Measurements from ENCODE around the gene SEMA4A. TPM values are rescaled to one million over a fixed set of nuclear protein-coding genes. Genes with fewer than 3 reads are reported as not detected.

SEMA4A gene
- total RNA-seq, result 4.2 TPM

DNA sequence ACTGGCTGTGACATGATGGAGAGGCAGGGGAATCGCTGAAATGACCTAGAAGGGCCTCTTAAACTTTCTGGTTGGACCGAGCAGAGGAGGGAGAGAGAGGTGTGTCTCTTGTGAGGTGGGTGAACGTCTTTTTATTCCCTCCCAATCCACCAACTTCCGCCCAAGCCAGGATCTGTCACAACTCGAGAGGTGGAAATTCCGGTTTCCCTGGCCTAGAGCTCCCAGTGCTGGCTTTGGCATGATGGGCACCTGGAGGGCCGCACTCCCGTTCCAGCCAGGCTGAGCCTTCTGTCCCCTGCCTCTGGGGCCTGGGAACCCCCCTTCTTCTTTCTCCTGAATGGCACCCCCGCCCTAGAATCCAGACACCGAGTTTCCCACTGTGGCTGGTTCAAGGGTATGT lies at the start of gene SEMA4A:
Gene SEMA4A (plus strand): TSS at position 224 of the 400 bp plus-strand sequence. CDS start 994 bp downstream, outside the sequence.
- H3K27me3 ChIP-seq (ENCODE audit: control insufficient read depth in 3 of 3, insufficient read depth in 3 of 3, low read length in 3 of 3), result peaks cover 10 to 21% (median 16%) of the 10 kb centered on the region in 3 donors
- no peak within 1 kb of the TSS for H3K27ac ChIP-seq (ENCODE audit: low read depth, low read length)
- no peak within 1 kb of the TSS for H3K4me3 ChIP-seq (ENCODE audit: low read length in 3 of 3)
- no peak within 1 kb of the TSS for H3K9ac ChIP-seq (ENCODE audit: low read depth in 1 of 3, low read length in 3 of 3)
- no peaks in the 10 kb centered on the region for H3K36me3 ChIP-seq (ENCODE audit: control insufficient read depth in 3 of 3, insufficient read depth in 3 of 3, low read length in 3 of 3)
- H3K9me3 ChIP-seq (ENCODE audit: control insufficient read depth in 3 of 3, low read length in 3 of 3), result no peaks in the 10 kb centered on the region
- peaks cover 0 to 15% (median 0%) of the 10 kb centered on the region in 3 donors for H3K4me1 ChIP-seq (ENCODE audit: control insufficient read depth in 3 of 3, insufficient read depth in 3 of 3, low read length in 3 of 3)

- peak overlapping the region in 2 of 3 donors; percentile 35 to 38 for H3K4me3 ChIP-seq (ENCODE audit: low read length in 3 of 3)
- peak overlapping the region; percentile 53 to 73 (median 60) for H3K9ac ChIP-seq (ENCODE audit: low read depth in 1 of 3, low read length in 3 of 3)
- H3K4me1 ChIP-seq (ENCODE audit: control insufficient read depth in 3 of 3, insufficient read depth in 3 of 3, low read length in 3 of 3), result peaks cover 69 to 74% (median 70%) of the 10 kb centered on the region in 3 donors
These were observed 49.1 kb upstream of the SEMA4A start for GRCh38 chr1:156104065-156104810.

DNA sequence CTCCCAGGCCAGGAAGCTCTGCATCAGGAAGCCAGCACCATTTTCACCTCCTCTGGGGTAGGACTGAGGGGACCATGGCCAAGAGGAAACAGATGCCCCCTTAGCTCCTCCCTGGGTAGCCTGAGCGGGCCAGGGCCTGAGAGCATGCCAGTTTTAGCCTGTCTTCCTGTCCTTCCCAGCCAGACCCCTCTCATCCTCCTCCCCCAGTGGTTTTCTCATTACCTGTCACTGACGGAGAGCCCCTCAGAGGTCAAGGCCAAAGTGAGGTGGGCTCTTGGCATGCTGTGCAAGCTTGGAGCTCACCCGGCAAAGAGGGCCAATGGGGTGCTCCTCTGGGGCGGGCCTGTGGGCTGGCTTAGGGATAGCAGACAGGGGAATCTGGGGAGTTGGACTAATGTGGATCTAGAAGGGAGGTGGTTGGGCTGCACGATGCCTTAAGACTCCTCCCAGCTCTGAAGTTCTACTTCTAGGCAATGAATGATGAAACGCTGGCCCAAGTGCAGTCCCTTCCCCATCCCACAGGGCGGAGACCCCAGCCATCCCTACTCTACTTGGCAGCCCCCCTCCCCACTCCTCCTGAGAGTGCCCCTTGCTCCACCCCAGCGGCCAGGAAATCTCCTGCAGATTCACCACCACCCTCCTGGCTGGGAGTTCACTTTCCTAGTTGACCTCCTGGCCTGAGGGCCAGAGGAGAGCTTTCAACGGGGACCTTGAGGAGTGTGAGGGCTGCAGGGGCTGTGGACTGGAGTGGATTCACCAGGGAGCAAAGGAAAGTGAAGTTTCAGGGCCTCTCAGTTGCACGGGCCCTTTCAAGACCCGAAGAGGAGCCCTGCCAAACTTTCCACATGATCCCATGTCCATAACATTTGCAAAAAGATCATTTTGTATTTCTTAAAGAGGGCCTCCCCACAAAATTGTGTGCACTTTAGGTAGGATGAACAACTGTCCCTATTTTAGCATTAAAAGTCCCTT lies 48.2 kb upstream of the SEMA4A start:
- Histone ChIP-seq H3K27me3 (ENCODE audit: control insufficient read depth in 3 of 3, insufficient read depth in 3 of 3, low read length in 3 of 3) (no peaks in the 10 kb centered on the region), H3K9ac (ENCODE audit: low read depth in 1 of 3, low read length in 3 of 3) (peak overlapping the region; percentile 76 to 92 (median 84)), H3K4me1 (ENCODE audit: control insufficient read depth in 3 of 3, insufficient read depth in 3 of 3, low read length in 3 of 3) (peaks cover 69 to 77% (median 71%) of the 10 kb centered on the region in 3 donors), H3K36me3 (ENCODE audit: control insufficient read depth in 3 of 3, insufficient read depth in 3 of 3, low read length in 3 of 3) (no peaks in the 10 kb centered on the region), H3K27ac (ENCODE audit: low read depth, low read length) (peak overlapping the region; percentile 98), H3K4me3 (ENCODE audit: low read length in 3 of 3) (peak overlapping the region; percentile 35 to 68 (median 38)), H3K9me3 (ENCODE audit: control insufficient read depth in 3 of 3, low read length in 3 of 3) (no peaks in the 10 kb centered on the region)

More at GRCh38 chr1:156104065-156104810, 49.1 kb upstream of the SEMA4A start:
- no peaks in the 10 kb centered on the region for H3K36me3 ChIP-seq (ENCODE audit: control insufficient read depth in 3 of 3, insufficient read depth in 3 of 3, low read length in 3 of 3)
- peak overlapping the region; percentile 98 for H3K27ac ChIP-seq (ENCODE audit: low read depth, low read length)
- H3K9me3 ChIP-seq (ENCODE audit: control insufficient read depth in 3 of 3, low read length in 3 of 3), result no peaks in the 10 kb centered on the region
- no peaks in the 10 kb centered on the region for H3K27me3 ChIP-seq (ENCODE audit: control insufficient read depth in 3 of 3, insufficient read depth in 3 of 3, low read length in 3 of 3)

DNA sequence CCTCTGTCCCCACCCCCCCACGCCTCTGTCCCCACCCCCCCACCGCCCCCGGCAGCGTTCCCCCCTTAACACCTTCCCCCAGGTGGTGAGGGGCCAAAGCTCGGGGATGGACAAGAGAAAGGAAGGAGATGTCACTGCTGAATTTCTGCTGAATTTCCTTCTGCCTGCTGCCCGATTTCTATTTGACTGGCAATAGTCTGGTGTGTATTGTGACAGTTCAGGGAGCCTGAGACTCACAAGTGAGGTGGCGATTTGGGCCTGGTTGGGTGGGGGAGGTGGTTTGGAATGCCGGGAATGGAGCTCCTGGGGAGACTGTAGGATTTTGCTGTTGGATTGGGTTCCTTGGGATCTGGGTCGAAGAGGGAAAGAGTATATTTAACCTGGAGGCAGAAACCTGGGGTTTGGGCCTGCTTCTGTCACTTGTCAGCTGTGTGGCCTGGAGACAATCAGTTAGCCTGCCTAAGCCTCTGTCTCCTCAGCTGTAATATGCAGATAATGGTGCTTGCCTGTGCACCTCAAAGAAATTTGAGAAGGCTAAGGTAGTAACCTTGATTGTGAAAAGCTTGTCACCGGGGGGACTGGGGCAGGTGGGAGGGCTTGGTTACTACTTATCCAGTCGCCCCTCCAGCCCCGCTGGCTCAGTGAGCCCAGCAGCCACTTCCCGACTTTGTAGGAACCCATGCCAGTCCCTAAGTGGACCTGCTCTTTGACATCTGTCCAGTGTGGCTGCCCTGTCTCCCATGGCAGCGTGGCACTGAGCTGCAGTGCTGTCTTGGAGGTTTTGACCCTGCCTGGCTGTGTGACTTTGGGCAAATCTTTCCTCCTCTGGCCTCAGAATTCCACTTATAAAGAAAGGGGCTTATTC lies 46.5 kb upstream of the SEMA4A start:
- peak overlapping the region; percentile 98 for H3K27ac ChIP-seq (ENCODE audit: low read depth, low read length)
- H3K36me3 ChIP-seq (ENCODE audit: control insufficient read depth in 3 of 3, insufficient read depth in 3 of 3, low read length in 3 of 3), result no peaks in the 10 kb centered on the region
- H3K9ac ChIP-seq (ENCODE audit: low read depth in 1 of 3, low read length in 3 of 3), result peak overlapping the region; percentile 73 to 87 (median 84)
- peaks cover 70 to 82% (median 71%) of the 10 kb centered on the region in 3 donors for H3K4me1 ChIP-seq (ENCODE audit: control insufficient read depth in 3 of 3, insufficient read depth in 3 of 3, low read length in 3 of 3)
- no peaks in the 10 kb centered on the region for H3K27me3 ChIP-seq (ENCODE audit: control insufficient read depth in 3 of 3, insufficient read depth in 3 of 3, low read length in 3 of 3)
- no peaks in the 10 kb centered on the region for H3K9me3 ChIP-seq (ENCODE audit: control insufficient read depth in 3 of 3, low read length in 3 of 3)
- peak overlapping the region; percentile 63 to 79 (median 66) for H3K4me3 ChIP-seq (ENCODE audit: low read length in 3 of 3)

DNA sequence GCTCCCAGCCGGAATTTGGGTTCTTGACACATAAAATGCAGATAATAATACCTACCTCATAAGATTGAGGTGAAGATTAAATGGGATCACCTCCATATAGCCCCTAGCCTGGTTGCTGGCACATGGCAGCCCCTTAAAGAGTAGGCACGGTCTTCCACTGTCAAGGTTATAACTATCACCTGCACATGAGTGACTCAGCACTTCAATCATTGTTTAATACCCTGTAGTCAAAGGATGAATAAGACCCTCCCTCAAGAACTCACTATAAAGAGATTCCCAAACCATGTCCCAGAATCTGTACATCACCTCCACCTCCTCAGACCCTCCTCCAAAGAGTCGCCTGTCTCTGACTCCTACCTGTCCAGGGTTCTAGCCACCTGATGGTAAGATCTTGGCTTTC lies 45.3 kb upstream of the SEMA4A start:
- no peaks in the 10 kb centered on the region for H3K9me3 ChIP-seq (ENCODE audit: control insufficient read depth in 3 of 3, low read length in 3 of 3)
- H3K27ac ChIP-seq (ENCODE audit: low read depth, low read length), result peak overlapping the region; percentile 98
- H3K4me1 ChIP-seq (ENCODE audit: control insufficient read depth in 3 of 3, insufficient read depth in 3 of 3, low read length in 3 of 3), result peaks cover 67 to 81% (median 69%) of the 10 kb centered on the region in 3 donors
- H3K4me3 ChIP-seq (ENCODE audit: low read length in 3 of 3), result peak overlapping the region in 2 of 3 donors; percentile 22 to 43
- no peaks in the 10 kb centered on the region for H3K36me3 ChIP-seq (ENCODE audit: control insufficient read depth in 3 of 3, insufficient read depth in 3 of 3, low read length in 3 of 3)
- H3K9ac ChIP-seq (ENCODE audit: low read depth in 1 of 3, low read length in 3 of 3), result peak overlapping the region in 1 of 3 donors; percentile 28
- H3K27me3 ChIP-seq (ENCODE audit: control insufficient read depth in 3 of 3, insufficient read depth in 3 of 3, low read length in 3 of 3), result no peaks in the 10 kb centered on the region

DNA sequence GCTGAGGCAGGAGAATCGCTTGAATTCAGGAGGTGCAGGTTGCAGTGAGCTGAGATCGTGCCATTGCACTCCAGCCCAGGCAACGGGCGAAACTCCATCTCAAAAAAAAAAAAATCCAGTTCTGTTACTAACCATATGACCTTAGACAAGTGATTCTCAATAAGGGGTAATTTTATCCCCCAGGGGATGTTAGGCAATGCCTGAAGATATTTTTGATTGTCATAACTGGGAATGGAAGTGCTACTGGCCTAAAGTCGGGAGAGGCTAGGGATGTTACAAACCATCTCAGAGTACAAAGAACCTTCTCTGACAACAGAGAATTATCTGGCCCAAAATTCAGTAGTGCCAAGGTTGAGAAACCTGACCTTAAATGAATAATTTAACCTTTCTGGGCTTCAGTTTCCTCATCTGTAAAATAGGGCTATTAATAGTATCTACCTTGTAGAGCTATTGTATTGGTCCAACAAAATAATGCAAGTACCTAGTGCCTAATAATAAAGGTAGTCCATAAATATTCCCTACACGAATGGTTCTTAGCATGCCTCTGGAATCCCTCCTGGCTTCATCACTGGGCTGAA lies 44.6 kb upstream of the SEMA4A start:
- Histone ChIP-seq H3K27me3 (ENCODE audit: control insufficient read depth in 3 of 3, insufficient read depth in 3 of 3, low read length in 3 of 3) (no peaks in the 10 kb centered on the region), H3K9ac (ENCODE audit: low read depth in 1 of 3, low read length in 3 of 3) (peak overlapping the region; percentile 10 to 28 (median 23)), H3K4me1 (ENCODE audit: control insufficient read depth in 3 of 3, insufficient read depth in 3 of 3, low read length in 3 of 3) (peaks cover 66 to 80% (median 68%) of the 10 kb centered on the region in 3 donors), H3K9me3 (ENCODE audit: control insufficient read depth in 3 of 3, low read length in 3 of 3) (no peaks in the 10 kb centered on the region), H3K27ac (ENCODE audit: low read depth, low read length) (peak overlapping the region; percentile 98), H3K4me3 (ENCODE audit: low read length in 3 of 3) (no peak overlapping the region), H3K36me3 (ENCODE audit: control insufficient read depth in 3 of 3, insufficient read depth in 3 of 3, low read length in 3 of 3) (no peaks in the 10 kb centered on the region)

GRCh38 chr1:156110252-156110651 lies 43.1 kb upstream of the SEMA4A start:
- no peak overlapping the region for H3K4me3 ChIP-seq (ENCODE audit: low read length in 3 of 3)
- H3K9ac ChIP-seq (ENCODE audit: low read depth in 1 of 3, low read length in 3 of 3), result no peak overlapping the region
- peaks cover 0 to 4% (median 4%) of the 10 kb centered on the region in 3 donors for H3K36me3 ChIP-seq (ENCODE audit: control insufficient read depth in 3 of 3, insufficient read depth in 3 of 3, low read length in 3 of 3)
- H3K27me3 ChIP-seq (ENCODE audit: control insufficient read depth in 3 of 3, insufficient read depth in 3 of 3, low read length in 3 of 3), result no peaks in the 10 kb centered on the region
- H3K9me3 ChIP-seq (ENCODE audit: control insufficient read depth in 3 of 3, low read length in 3 of 3), result no peaks in the 10 kb centered on the region
- no peak overlapping the region for H3K27ac ChIP-seq (ENCODE audit: low read depth, low read length)
- H3K4me1 ChIP-seq (ENCODE audit: control insufficient read depth in 3 of 3, insufficient read depth in 3 of 3, low read length in 3 of 3), result peaks cover 58 to 78% (median 59%) of the 10 kb centered on the region in 3 donors

GRCh38 chr1:156111355-156111962 lies 41.9 kb upstream of the SEMA4A start:
- H3K27ac ChIP-seq (ENCODE audit: low read depth, low read length), result no peak overlapping the region

More at GRCh38 chr1:156111355-156111962, 41.9 kb upstream of the SEMA4A start:
- H3K27me3 ChIP-seq (ENCODE audit: control insufficient read depth in 3 of 3, insufficient read depth in 3 of 3, low read length in 3 of 3), result no peaks in the 10 kb centered on the region
- H3K9me3 ChIP-seq (ENCODE audit: control insufficient read depth in 3 of 3, low read length in 3 of 3), result no peaks in the 10 kb centered on the region
- H3K4me1 ChIP-seq (ENCODE audit: control insufficient read depth in 3 of 3, insufficient read depth in 3 of 3, low read length in 3 of 3), result peaks cover 50 to 69% (median 50%) of the 10 kb centered on the region in 3 donors
- no peak overlapping the region for H3K9ac ChIP-seq (ENCODE audit: low read depth in 1 of 3, low read length in 3 of 3)
- no peak overlapping the region for H3K4me3 ChIP-seq (ENCODE audit: low read length in 3 of 3)
- peaks cover 0 to 6% (median 4%) of the 10 kb centered on the region in 3 donors for H3K36me3 ChIP-seq (ENCODE audit: control insufficient read depth in 3 of 3, insufficient read depth in 3 of 3, low read length in 3 of 3)

Data from skeletal muscle tissue (tissue), 4 donors.